HG02759 (cell line): ENCODE results near the gene CLEC2B.

Experiments used
- ATAC-seq: cut with Tn5 transposase; IDR thresholded peaks from one replicate; pipeline ENCODE4 v1.9.1; 2021; ENCODE audit warnings: mild to moderate bottlenecking, moderate library complexity; ENCODE audit not compliant: unreplicated experiment

Gene CLEC2B

DNA sequence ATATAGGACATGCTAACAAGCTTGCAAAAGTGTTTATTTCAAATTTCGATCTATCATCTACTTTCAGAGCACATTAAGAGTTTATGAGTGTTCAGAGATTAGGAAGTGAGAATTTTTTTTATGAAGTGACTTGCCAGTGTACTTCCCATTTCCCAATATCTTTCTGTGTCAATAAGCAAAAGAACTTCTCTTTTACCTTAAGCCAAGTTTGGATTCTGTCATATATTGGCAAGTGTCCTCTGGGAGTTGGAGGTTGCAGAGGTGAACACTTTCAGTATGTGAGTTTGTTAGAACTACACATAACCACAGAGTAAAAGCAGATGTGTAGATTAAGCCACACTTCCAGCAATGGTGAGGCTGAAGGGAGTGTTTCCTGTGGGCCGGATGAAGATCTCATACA is 58.5 kb downstream of the CLEC2B start:
- no peak for ATAC-seq

DNA sequence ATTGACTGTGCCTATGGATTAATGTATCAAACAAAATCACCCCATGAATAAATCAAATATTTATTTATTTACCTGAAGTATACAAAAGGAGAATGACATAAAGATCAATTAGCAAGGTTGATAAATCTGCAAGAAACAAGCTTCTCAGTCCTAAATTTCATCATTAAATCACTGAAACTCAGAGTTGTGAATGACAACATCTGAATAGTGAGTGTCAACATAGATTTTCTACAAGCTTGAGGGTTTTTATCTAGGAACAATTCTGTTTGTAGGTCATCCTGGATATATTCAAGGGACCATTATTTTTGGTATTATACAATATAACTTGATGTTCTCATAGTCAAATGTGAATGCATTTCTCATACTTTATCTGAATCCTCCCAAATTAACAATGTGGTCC is 59.3 kb downstream of the CLEC2B start:
- ATAC-seq: no peak

DNA sequence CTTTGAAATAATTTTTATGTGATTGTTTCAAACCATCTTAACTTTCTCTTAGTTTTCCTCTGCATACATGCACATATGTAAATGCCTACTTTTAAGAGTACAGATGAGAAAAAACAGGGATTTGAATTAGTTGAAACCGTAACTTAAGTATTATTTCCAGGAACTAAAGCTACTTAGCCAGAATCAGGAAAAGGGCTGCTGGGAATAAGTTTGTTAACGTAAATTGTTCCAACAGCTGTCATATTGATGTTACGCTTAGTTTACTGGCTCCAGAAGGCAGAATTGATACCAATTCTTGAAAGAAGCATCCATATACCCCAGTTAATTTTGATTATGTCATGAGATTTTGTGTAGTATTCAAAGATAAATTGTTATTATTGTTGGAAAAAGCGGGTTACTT is 59.8 kb downstream of the CLEC2B start:
- no peak for ATAC-seq

DNA sequence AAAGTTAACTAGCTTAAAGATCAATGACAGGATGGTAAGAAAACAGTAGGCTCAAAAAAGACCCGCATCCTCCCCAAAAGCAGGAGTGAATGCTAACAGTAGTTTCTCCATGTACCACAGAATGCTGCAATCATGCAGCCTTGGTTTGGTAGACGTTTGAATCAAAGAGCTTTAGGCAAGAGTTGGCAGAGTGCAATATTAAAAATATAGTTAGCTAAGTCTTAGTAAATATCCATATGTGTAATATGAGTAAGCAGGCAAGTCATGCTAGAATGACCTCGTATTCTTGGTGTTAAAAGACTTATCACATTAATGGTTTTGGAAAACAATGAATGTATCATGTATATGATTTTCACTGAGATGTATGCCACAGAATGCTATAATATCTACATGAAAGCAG is 60.6 kb downstream of the CLEC2B start:
- ATAC-seq: no peak

DNA sequence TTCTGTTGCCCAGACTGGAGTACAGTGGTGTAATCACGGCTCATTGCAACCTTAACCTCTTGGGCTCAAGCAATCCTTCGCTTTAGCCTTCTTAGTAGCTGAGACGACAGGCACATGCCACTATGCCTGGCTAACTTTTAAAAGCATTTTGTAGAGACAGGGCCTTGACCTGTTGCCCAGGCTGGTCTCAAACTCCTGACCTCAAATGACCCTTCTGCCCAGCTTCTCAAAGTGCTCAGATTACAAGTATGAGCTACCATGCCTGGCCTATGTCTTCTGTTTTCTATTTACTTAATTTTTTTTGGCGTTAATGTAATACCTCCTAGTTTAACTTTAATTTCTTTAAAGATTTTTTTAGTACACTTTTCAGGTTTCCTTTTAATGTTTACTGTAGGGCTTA is 62.4 kb downstream of the CLEC2B start:
- ATAC-seq: no peak

DNA sequence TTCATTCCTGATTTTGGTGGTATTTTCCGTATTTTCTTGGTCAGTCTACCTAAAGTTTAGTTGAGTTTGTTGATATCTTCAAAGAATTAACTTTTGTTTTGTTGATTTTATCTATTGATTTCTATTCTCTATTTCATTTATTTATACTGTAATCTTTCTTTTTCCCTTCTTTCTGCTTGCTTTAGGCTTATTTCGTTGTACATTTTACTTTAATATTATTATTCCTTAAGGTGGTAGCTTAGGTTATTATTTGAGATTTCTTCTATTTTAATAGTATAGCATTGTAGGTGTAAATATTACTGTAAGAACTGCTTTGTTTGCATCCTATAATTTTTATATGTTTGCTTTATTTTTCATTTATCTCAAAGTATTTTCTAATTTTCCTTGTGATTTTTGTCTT is 63.3 kb downstream of the CLEC2B start:
- no peak for ATAC-seq
